Neural progenitor cell (in vitro differentiated cells): ENCODE data around the gene RIPOR3. TPM values are rescaled to one million over a fixed set of nuclear protein-coding genes. Genes with fewer than 3 reads are reported as not detected.
"Not testable (repeated sequence)": the region's sequence is repeated elsewhere in the genome, so short reads cannot be mapped to it uniquely, and the experiment has no call there.

Source experiments
- DNase-seq: peaks from one replicate; pipeline ENCODE4 v3.0.0-alpha.2; 2016; ENCODE audit warnings: low spot score
- H2AFZ ChIP-seq: fragments of 200-600 bp; sonication (generic); replicated peaks from 2 replicates; pipeline ENCODE4 v1.6.1; 2016; ENCODE audit warnings: antibody characterized with exemption
- H3F3A ChIP-seq: fragments of 200-600 bp; sonication (generic); 2 replicates; pipeline ENCODE4 v1.6.1; 2016; ENCODE audit warnings: antibody characterized with exemption, low read depth
- H3K27ac ChIP-seq: fragments of 200-600 bp; sonication (generic); 2 replicates; pipeline ENCODE4 v1.5.1; 2016; ENCODE audit warnings: mild to moderate bottlenecking
- H3K27me3 ChIP-seq: fragments of 200-600 bp; sonication (generic); 2 replicates; pipeline ENCODE4 v1.6.1; 2016; ENCODE audit warnings: mild to moderate bottlenecking, moderate library complexity
- H3K36me3 ChIP-seq: fragments of 200-600 bp; sonication (generic); 2 replicates; pipeline ENCODE4 v1.5.1; 2016
- H3K4me1 ChIP-seq: fragments of 200-600 bp; sonication (generic); 2 replicates; pipeline ENCODE4 v1.6.1; 2016; ENCODE audit warnings: mixed run types
- H3K4me2 ChIP-seq: fragments of 200-600 bp; sonication (generic); 2 replicates; pipeline ENCODE4 v1.6.1; 2016
- H3K4me3 ChIP-seq: fragments of 200-600 bp; sonication (generic); 2 replicates; pipeline ENCODE4 v1.5.1; 2016
- H3K79me2 ChIP-seq: fragments of 200-600 bp; sonication (generic); 2 replicates; pipeline ENCODE4 v1.6.1; 2016; ENCODE audit warnings: low read depth
- H3K9ac ChIP-seq: fragments of 200-600 bp; sonication (generic); 2 replicates; pipeline ENCODE4 v1.6.1; 2016
- H3K9me3 ChIP-seq: fragments of 200-600 bp; sonication (generic); 2 replicates; pipeline ENCODE4 v1.5.1; 2016; ENCODE audit warnings: low read depth
- H4K20me1 ChIP-seq: fragments of 200-600 bp; sonication (generic); 2 replicates; pipeline ENCODE4 v1.6.1; 2016; ENCODE audit warnings: low read depth
- H3K27ac Mint-ChIP-seq: 3 replicates; pipeline ENCODE4 v1.8.0; 2021; ENCODE audit warnings: mixed read lengths
- H3K27me3 Mint-ChIP-seq: 2 replicates; pipeline ENCODE4 v1.8.0; 2022; ENCODE audit warnings: low read depth, mild to moderate bottlenecking, inconsistent platforms, moderate library complexity, mixed read lengths; ENCODE audit not compliant: insufficient read depth
- H3K36me3 Mint-ChIP-seq: 3 replicates; pipeline ENCODE4 v1.8.0; 2021; ENCODE audit warnings: mixed read lengths
- H3K4me1 Mint-ChIP-seq: 3 replicates; pipeline ENCODE4 v1.8.0; 2021; ENCODE audit warnings: mixed read lengths
- H3K4me3 Mint-ChIP-seq: 3 replicates; pipeline ENCODE4 v1.8.0; 2021; ENCODE audit warnings: mild to moderate bottlenecking, moderate library complexity, mixed read lengths
- H3K9me3 Mint-ChIP-seq: 3 replicates; pipeline ENCODE4 v1.8.0; 2020; ENCODE audit warnings: mixed read lengths
- CTCF ChIP-seq: fragments of 200-600 bp; sonication (generic); IDR thresholded peaks from 2 replicates; pipeline ENCODE4 v1.5.1; 2017; ENCODE audit warnings: antibody characterized with exemption, mild to moderate bottlenecking
- EZH2 ChIP-seq: fragments of 200-600 bp; sonication (generic); IDR thresholded peaks from 2 replicates; pipeline ENCODE4 v1.6.1; 2017; ENCODE audit warnings: antibody characterized with exemption, mild to moderate bottlenecking, moderate library complexity
- EZH2phosphoT487 ChIP-seq: fragments of 200-600 bp; sonication (generic); IDR thresholded peaks from 2 replicates; pipeline ENCODE4 v1.6.1; 2017; ENCODE audit warnings: antibody characterized with exemption
- total RNA-seq: library from RNA; depleted of rRNA; stranded (reverse); fragments of >200 nt; gene quantifications from 2 replicates; pipeline ENCODE4 v1.2.3, GENCODE V29; 2015; ENCODE audit warnings: low replicate concordance

Gene RIPOR3
- total RNA-seq, 1 donor from 2014 or later: 1.2 TPM

GRCh38 chr20:50715694-50716093 is 24.4 kb upstream of the RIPOR3 start:
- Mint-ChIP-seq H3K4me1 (peaks cover 6% of the 10 kb centered on the region), H3K9me3 (no peaks in the 10 kb centered on the region), H3K36me3 (no peaks in the 10 kb centered on the region), H3K27me3 (peaks cover 15% of the 10 kb centered on the region), H3K4me3 (no peak overlapping the region), H3K27ac (no peak overlapping the region)
- Histone ChIP-seq H3K36me3 (no peaks in the 10 kb centered on the region), H3K27me3 (no peaks in the 10 kb centered on the region), H3K27ac (no peak overlapping the region), H4K20me1 (no peaks in the 10 kb centered on the region), H3F3A (no peaks in the 10 kb centered on the region), H3K4me2 (no peak overlapping the region), H3K9ac (no peak overlapping the region), H3K9me3 (no peaks in the 10 kb centered on the region), H3K4me1 (peaks cover 7% of the 10 kb centered on the region), H3K4me3 (no peak overlapping the region), H3K79me2 (no peaks in the 10 kb centered on the region), H2AFZ (no peak overlapping the region)
- TF ChIP-seq EZH2 (no peak), CTCF (no peak), EZH2phosphoT487 (no peak)
- no peak for DNase-seq

GRCh38 chr20:50714426-50714825 is 23.1 kb upstream of the RIPOR3 start:
- H3K27ac Mint-ChIP-seq: not testable (repeated sequence)

GRCh38 chr20:50713657-50714101 is 22.3 kb upstream of the RIPOR3 start:
- no peak overlapping the region for H3K9ac ChIP-seq
- TF ChIP-seq EZH2: no peak
- TF ChIP-seq CTCF: peak; percentile 49

More at GRCh38 chr20:50714426-50714825, 23.1 kb upstream of the RIPOR3 start:
- not testable (repeated sequence) for H3K9ac ChIP-seq, H3K27me3 ChIP-seq, DNase-seq, H3K9me3 ChIP-seq, H3K36me3 ChIP-seq, H3K4me3 ChIP-seq, H3F3A ChIP-seq, H3K4me1 Mint-ChIP-seq, H3K4me3 Mint-ChIP-seq, H2AFZ ChIP-seq, H3K9me3 Mint-ChIP-seq, H3K4me1 ChIP-seq, H4K20me1 ChIP-seq, H3K79me2 ChIP-seq, H3K27ac ChIP-seq, H3K36me3 Mint-ChIP-seq, H3K4me2 ChIP-seq
- H3K27me3 Mint-ChIP-seq: peaks cover 11% of the 10 kb centered on the region

GRCh38 chr20:50712771-50713656 is 21.7 kb upstream of the RIPOR3 start:
- H3K4me3 Mint-ChIP-seq: no peak overlapping the region
- peak overlapping the region; percentile 27 for H3K27ac Mint-ChIP-seq
- Histone ChIP-seq H3K27me3 (no peaks in the 10 kb centered on the region), H3K4me3 (no peak overlapping the region), H2AFZ (peak overlapping the region; percentile 90), H3K9ac (no peak overlapping the region), H3K9me3 (no peaks in the 10 kb centered on the region), H3K27ac (no peak overlapping the region), H3K36me3 (no peaks in the 10 kb centered on the region), H3K4me2 (no peak overlapping the region), H3F3A (no peaks in the 10 kb centered on the region), H3K79me2 (no peaks in the 10 kb centered on the region), H4K20me1 (no peaks in the 10 kb centered on the region), H3K4me1 (no peaks in the 10 kb centered on the region)
- no peaks in the 10 kb centered on the region for H3K36me3 Mint-ChIP-seq
- H3K27me3 Mint-ChIP-seq: peaks cover 11% of the 10 kb centered on the region
- TF ChIP-seq EZH2phosphoT487: no peak
- no peak for TF ChIP-seq EZH2
- TF ChIP-seq CTCF: no peak
- no peak for DNase-seq
- peaks cover 4% of the 10 kb centered on the region for H3K4me1 Mint-ChIP-seq
- no peaks in the 10 kb centered on the region for H3K9me3 Mint-ChIP-seq

More at GRCh38 chr20:50713657-50714101, 22.3 kb upstream of the RIPOR3 start:
- H3K27me3 Mint-ChIP-seq: peaks cover 11% of the 10 kb centered on the region
- H3K27ac ChIP-seq: no peak overlapping the region
- no peaks in the 10 kb centered on the region for H3F3A ChIP-seq
- H3K4me1 Mint-ChIP-seq: peaks cover 6% of the 10 kb centered on the region
- peaks cover 6% of the 10 kb centered on the region for H3K4me1 ChIP-seq
- no peaks in the 10 kb centered on the region for H3K27me3 ChIP-seq
- peak overlapping the region; percentile 90 for H2AFZ ChIP-seq
- H3K4me3 Mint-ChIP-seq: no peak overlapping the region
- DNase-seq: peak; percentile 49
- H3K9me3 Mint-ChIP-seq: no peaks in the 10 kb centered on the region
- no peak overlapping the region for H3K4me2 ChIP-seq
- no peak overlapping the region for H3K4me3 ChIP-seq
- no peaks in the 10 kb centered on the region for H3K36me3 Mint-ChIP-seq
- no peaks in the 10 kb centered on the region for H3K9me3 ChIP-seq
- no peaks in the 10 kb centered on the region for H4K20me1 ChIP-seq
- H3K27ac Mint-ChIP-seq: peak overlapping the region; percentile 70
- H3K79me2 ChIP-seq: no peaks in the 10 kb centered on the region
- H3K36me3 ChIP-seq: no peaks in the 10 kb centered on the region
